ENCODE results near the gene ADIRF. TPM values are rescaled to one million over a fixed set of nuclear protein-coding genes. Genes with fewer than 3 reads are reported as not detected.

Gene ADIRF
- total and polyA plus RNA-seq, 8 donors = 7.0 to 111 (median 10.9) TPM

DNA sequence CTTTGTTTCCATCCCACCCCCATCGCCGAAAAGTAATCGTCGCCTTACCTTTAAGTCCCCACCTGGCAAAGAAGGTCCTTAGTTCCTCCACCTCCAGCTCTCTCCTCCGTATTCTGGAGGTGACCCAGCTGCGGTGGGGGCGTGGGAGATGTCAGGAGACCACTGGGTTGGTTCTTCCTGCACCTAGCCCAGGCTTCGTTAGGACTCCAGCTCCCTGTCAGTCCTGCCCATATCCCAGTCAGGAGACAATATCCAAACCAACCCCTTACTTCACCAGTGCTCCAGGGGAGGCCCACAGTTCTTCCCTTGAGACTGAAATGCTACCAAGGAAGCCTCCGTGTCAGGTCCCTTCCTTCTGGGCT lies 693 bp downstream of the ADIRF start:
- FAIRE-seq = no peak
- Histone ChIP-seq H3K27me3 (no peaks in the 10 kb centered on the region), H3K4me3 (peak overlapping the region; percentile 5 to 55 (median 30)), H3K9me3 (no peaks in the 10 kb centered on the region), H3K4me1 (peaks cover 5 to 9% (median 7%) of the 10 kb centered on the region in 3 donors), H3K36me3 (no peaks in the 10 kb centered on the region), H3K27ac (no peak overlapping the region)
- WGBS, 2 donors = 66 to 77% methylated on average over 9 of the region's 9 CpGs
- ATAC-seq = no peak
- DNase-seq = no peak
- TF ChIP-seq, protein P1, sequence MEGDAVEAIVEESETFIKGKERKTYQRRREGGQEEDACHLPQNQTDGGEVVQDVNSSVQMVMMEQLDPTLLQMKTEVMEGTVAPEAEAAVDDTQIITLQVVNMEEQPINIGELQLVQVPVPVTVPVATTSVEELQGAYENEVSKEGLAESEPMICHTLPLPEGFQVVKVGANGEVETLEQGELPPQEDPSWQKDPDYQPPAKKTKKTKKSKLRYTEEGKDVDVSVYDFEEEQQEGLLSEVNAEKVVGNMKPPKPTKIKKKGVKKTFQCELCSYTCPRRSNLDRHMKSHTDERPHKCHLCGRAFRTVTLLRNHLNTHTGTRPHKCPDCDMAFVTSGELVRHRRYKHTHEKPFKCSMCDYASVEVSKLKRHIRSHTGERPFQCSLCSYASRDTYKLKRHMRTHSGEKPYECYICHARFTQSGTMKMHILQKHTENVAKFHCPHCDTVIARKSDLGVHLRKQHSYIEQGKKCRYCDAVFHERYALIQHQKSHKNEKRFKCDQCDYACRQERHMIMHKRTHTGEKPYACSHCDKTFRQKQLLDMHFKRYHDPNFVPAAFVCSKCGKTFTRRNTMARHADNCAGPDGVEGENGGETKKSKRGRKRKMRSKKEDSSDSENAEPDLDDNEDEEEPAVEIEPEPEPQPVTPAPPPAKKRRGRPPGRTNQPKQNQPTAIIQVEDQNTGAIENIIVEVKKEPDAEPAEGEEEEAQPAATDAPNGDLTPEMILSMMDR (IDR thresholded peaks at IDR 0.05) = no peak
- intact Hi-C loops (cut with DNase I) = no loop called here

DNA sequence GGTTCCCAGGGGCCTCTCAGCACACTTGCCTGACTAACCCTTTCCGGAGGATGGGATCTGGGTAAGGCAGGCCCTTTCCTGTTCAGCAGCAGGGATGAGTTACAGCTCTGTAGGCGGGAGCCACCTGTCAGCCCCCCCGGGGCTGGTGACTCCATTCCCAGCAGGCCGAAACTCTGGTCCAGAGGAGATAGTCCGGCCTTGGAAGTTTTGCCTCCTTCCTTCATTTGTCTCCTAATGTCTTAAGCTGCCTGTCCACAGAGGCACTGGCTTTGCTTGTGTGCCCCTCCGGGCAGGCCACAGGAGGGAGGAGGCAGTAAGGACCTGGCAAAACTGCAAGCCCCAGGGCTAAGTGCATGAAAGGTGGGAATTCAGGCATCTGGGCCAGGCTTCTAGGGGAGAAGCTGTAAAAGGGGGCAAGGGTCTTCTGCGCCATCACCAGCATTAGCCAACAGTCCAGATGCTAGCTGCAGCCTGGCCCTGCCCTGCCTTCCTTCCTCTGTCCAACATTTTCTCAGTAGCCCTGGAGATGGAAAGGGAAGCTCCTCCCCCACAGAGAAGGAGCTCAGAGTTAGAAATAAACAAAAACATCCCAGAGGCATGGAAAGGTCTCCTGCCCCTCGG lies 1.2 kb downstream of the ADIRF start:
- WGBS, 2 donors = 69 to 72% methylated on average over 8 of the region's 8 CpGs
- peak in 2 of 6 donors; percentile 37 to 50 for DNase-seq
- peak overlapping the region in 2 of 4 donors; percentile 46 to 55 for H3K4me3 ChIP-seq
- peak overlapping the region in 2 of 4 donors; percentile 89 to 98 for H3K27ac ChIP-seq
- no peaks in the 10 kb centered on the region for H3K36me3 ChIP-seq
- H3K27me3 ChIP-seq = no peaks in the 10 kb centered on the region
- TF ChIP-seq, protein P1 (IDR thresholded peaks at IDR 0.05) = no peak
- FAIRE-seq = no peak
- peaks cover 5 to 9% (median 7%) of the 10 kb centered on the region in 3 donors for H3K4me1 ChIP-seq
- no peaks in the 10 kb centered on the region for H3K9me3 ChIP-seq
- no peak for ATAC-seq
- intact Hi-C loops (cut with DNase I) = no loop called here

DNA sequence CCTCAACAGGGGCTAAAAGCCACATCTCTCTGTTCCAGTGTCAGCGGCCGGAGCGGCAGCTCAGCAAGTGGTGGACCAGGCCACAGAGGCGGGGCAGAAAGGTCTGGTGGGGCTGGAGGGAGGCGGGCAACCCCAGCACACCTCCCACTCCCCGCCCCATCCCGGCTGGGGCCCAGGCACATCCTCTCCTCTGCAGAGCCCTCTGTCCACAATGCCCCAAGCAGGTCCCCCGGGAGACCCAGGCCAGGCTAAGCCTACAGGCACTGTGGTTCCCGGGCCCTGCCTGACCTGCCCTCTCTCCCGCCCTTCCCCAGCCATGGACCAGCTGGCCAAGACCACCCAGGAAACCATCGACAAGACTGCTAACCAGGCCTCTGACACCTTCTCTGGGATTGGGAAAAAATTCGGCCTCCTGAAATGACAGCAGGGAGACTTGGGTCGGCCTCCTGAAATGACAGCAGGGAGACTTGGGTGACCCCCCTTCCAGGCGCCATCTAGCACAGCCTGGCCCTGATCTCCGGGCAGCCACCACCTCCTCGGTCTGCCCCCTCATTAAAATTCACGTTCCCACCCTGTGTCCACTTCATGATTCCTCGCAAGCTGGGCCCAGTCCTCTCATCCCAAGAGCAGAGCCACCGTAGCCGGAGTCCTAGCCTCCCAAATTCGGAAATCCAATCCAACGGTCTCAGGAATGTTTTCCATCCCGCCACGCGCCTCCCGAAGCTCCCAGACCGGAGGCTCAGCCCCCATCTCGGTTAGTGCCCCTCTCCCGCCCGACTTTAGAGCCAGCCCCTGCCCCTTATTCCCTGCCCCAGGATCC lies 2.1 kb downstream of the ADIRF start:
- peak overlapping the region; percentile 89 to 98 (median 90) for H3K27ac ChIP-seq
- no peaks in the 10 kb centered on the region for H3K36me3 ChIP-seq
- no peaks in the 10 kb centered on the region for H3K27me3 ChIP-seq
- ATAC-seq = peak; percentile 14 to 40 (median 20)
- intact Hi-C loops (cut with DNase I) = no loop called here
- H3K4me3 ChIP-seq = peak overlapping the region; percentile 46 to 66 (median 52)
- H3K4me1 ChIP-seq = peaks cover 5 to 9% (median 7%) of the 10 kb centered on the region in 3 donors
- WGBS, 2 donors = 21 to 33% methylated on average over 29 to 30 of the region's 30 CpGs
- no peak for FAIRE-seq
- TF ChIP-seq, protein P1 (IDR thresholded peaks at IDR 0.05) = no peak
- no peaks in the 10 kb centered on the region for H3K9me3 ChIP-seq
- DNase-seq = peak; percentile 53 to 87 (median 74)

DNA sequence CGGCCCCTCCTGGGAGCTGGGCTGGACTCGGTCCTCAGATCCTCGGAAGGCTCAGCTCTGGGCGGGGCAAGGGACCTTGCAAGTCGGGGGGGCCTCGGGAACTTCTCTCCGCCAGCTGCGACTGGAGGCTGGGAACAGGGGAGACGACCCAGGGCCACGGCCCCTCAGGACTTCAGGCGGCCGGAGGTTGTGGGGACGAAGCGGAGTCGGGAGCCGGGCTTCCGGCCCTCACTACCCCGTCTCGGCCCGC lies 2.6 kb downstream of the ADIRF start:
- intact Hi-C loops (cut with DNase I) = no loop called here
- DNase-seq (no peak), ATAC-seq (peak; percentile 29 to 46 (median 33)), FAIRE-seq (no peak)
- Histone ChIP-seq H3K4me1 (peaks cover 5 to 9% (median 7%) of the 10 kb centered on the region in 3 donors), H3K27me3 (no peaks in the 10 kb centered on the region), H3K4me3 (peak overlapping the region; percentile 46 to 66 (median 52)), H3K36me3 (no peaks in the 10 kb centered on the region), H3K9me3 (no peaks in the 10 kb centered on the region), H3K27ac (peak overlapping the region; percentile 89 to 98 (median 90))
- 4% methylated on average over 12 to 20 of the region's 20 CpGs for WGBS, 2 donors
- TF ChIP-seq, protein P1 (IDR thresholded peaks at IDR 0.05) = no peak
